Retina (tissue), 1 donor: ENCODE measurements around the gene RGS18.
"Not testable (repeated sequence)": the region's sequence is repeated elsewhere in the genome, so short reads cannot be mapped to it uniquely, and the experiment has no call there.

Experiments used
- DNase-seq: peaks from one replicate; pipeline ENCODE4 v3.0.0-alpha.2; 2016

The RGS18 gene

DNA sequence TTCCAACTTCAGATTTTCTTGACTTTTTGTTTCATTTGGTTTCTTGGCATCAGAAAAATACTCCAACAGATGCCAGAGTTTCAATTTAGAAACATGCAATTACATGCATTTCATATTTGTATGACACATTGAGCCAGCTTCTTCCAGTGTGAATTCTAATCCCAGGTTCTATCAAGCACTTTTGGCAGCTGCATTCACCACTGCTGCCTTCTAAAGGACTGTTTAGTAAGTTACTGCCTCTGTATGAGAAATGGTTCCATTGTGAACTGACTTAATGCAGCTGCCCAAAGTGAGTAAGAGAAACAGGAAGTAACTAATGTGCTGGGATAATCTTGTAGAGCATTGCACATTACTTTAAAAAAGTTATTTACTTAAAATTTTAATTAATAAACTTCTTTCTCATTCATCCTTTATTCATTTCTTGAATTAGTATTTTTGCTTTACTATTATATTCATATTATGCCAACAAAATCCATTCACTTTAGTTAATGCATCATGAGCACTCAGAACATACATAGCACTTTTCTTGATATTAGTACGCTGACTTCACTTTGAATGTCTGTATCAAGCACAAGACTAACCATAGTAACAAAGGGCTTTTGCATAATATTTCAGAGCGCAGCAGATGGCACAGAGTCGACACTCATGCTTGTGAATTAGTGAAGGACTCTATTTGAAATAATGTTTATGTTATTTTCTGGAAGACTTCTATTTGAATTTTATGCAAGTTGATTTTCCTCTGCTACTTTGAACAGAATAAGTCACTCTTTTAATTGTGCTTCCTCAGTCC, 9.8 kb downstream of the RGS18 start:
- no peak for DNase-seq

DNA sequence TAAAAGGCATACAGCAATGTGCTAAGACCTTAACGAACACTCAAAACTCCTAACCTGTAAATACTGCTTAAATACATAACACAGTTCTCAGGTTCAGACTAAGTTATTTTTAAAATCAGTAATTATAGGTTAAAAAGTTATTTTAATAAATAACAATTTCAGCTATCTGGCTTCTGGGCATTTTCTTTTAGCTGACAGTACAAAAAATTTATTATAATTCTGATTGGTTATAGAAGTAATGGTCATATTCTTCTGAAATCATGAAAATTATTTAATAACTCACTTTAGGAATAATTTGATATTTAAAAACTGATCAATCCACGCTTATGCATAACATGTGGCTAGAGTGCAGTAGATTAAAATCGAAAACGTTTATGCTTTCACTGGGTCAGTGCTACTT, 10.7 kb downstream of the RGS18 start:
- no peak for DNase-seq

DNA sequence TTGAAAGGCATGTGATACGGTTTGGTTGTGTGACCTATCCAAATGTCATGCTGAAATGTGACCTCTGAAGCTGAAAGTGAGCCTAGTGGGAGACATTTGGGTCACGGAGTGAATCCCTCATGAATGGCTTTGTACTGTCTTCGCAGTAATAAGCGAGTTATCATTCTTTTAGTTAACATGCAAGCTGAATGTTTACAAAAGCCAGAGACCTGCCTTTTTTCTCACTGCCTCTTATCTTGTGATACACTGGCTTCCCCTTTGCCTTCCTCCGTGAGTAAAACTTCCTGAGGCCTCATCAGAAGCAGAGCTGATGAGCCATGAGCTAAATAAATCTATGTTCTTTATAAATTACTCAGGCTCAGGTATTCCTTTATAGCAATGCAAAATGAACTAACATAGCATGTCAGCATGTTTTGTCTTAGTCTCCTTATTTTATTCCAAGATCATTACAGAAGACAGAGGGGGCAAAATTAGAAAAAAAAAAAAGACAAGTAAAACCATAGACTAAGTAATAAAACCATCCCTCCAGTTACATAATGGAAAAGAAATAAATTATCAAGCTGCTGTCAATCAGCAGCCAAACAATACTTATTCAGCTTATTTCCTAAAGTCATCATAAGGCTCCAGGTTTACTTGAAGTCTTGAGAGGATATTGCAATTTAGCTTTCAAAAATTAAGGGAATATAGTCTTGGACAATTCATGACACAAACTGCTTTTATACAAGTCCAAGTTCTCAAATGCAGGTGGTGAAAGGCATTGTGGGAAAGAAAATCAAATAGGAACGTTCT, 12.1 kb downstream of the RGS18 start:
- DNase-seq: no peak

DNA sequence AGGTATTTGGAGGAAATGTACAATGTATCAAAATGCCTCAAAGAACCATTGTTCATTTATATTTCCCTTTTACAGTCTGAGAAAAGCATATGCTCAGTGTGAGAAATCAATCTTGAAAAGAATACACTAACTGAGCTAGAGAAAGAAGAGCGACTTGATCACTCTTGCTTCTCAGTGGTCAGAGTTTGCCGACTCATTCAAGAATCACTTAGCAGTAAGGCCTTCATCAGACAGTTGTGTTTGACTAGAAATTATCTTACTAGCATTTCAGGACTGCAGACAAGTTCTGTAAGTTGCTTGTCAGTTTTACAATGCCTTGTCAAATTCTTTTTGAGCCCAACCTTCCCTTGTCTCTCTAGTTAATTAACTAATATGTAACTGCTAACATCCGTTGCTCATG, 12.9 kb downstream of the RGS18 start:
- no peak for DNase-seq

DNA sequence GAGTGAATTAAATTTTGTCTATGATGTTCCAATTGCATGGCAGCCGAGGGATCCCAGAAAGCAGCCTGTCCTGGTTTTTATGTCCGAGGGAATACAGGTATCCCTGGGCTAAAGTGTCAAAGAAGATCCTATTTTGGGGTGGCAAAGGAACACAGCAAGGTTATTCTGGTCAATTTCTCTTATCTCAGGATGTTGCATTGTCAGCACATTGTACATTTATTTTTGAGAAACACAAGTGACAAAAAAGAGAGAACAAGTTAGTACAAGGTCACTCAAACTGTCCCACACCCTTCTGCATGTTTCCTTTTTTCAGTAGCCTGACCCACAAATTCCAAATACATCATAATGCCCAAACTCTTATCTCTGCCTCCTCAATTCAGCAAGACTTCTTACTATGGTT, 17.7 kb downstream of the RGS18 start:
- no peak for DNase-seq

DNA sequence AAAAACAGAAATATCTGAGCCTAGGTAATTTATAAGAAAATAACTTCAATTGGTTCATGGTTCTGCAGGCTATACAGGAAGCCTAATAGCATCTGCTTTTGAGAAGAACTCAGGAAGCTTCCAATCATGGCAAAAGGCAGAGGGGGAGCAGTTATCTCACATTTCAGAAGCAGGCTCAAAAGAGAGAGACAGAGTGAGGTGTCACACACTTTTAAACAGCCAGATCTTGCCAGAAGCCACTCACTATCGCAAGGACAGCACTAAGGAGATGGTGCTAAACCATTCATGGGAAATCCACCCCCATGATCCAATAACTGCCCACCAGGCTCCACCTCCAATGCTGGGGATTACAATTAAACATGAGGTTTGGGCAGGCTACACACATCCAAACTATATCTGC, 25.5 kb downstream of the RGS18 start:
- no peak for DNase-seq

DNA sequence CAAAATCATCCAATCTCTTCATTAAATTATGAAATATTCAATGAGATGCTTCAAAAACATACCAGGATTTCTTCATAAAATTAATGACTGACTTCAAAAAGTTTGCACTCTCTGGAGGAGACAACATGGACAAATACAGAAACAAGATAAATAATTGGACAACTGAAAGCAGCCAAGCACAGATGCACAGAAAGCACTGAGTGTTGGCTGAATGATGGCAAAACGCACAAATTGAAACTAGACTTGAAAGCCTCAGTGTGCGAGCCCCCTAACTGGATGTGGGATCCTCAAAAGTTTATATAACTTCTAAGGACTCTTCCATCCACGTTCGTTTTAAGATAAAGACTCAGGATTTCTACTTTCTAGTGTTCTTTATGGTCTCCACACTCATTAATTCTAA, 27.9 kb downstream of the RGS18 start:
- DNase-seq: no peak

DNA sequence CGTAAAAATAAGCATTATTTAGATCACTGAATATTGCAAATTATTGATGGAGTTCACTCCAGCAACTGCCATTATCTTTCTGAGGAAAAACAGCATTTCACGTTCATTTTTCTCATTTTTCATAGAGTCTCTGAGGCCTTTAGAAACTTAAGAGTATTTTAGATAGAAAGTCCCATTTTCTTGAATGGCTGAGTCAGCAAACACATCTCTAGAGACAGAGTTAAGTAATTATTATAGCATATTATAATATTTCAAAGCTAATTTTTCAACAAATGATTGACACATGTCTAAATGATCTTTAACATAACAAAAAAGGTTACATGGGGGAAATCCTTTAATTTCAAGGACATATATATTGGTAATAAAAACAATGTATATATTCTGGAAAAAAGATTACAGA, 31.8 kb downstream of the RGS18 start:
- DNase-seq: no peak

DNA sequence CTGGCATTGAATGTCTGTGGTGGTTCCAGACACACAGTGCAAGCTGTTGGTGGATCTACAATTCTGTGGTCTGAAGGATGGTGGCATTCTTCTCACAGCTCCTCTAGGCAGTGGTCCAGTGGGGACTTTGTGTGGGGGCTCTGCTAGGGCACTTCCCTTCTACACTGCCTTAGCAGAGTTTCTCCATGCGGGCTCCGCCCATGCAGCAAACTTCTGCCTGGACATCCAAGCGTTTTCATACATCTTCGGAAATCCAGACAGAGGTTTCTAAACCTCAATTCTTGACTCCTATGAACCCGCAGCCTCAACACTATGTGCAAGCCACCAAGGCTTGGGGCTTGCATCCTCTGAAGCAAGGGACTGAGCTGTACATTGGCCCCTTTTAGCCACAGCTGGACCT, 43.0 kb downstream of the RGS18 start:
- no peak for DNase-seq

DNA sequence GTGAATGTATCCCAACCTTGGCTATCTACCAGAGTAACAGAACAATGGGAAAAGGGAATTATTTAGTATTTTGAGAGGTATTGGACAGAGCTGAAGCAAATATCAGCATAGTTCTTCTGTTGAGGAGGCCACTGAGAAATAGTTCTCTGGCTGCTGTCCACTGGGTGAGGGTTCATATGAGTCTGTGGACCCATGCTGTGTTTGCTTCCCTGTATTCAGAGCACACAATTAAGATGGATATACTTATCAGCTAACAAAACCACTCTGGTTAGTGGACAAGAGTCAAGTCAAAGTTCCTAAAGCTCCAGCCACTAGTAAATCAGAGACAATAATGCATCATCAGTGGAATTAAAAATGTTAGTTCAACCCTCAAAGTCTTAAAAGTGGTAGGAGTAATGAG, 66.1 kb downstream of the RGS18 start:
- DNase-seq: no peak

DNA sequence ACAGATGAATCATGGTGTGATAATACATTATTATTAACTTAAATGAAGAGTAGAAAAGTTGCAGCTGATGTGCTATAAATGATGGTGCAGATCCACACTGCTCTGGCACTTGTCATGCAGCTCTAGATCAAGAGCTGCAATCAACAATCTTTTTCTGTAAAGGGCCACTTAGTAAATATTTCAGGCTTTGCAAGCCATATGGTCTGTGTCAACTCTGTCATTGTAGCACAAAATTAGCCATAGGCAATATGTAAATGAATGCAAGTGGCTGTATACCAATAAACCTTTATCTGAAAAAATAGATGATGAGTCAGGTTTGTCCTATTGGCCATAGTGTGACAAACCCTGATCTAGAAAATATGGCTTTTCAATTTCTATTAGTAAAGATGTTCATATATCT, 66.6 kb downstream of the RGS18 start:
- DNase-seq: no peak

DNA sequence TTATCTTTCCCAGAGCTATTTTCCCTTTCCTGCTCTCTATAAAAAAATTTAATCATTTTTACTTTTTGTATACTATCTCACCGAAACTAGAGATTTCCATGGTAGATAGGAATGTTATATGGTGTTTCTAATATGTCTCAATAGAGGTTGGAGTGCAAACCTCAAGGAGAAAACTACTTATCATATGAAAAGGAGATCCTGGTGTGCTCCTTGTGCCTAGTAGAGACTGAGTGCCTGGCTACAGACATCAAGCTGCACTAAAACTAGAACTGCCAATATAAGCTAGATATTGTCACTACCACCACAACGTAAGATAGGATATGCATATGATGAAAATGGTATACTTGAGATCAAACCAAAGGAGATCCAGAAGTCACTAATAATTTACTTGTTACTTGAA, 67.0 kb downstream of the RGS18 start:
- DNase-seq: no peak

DNA sequence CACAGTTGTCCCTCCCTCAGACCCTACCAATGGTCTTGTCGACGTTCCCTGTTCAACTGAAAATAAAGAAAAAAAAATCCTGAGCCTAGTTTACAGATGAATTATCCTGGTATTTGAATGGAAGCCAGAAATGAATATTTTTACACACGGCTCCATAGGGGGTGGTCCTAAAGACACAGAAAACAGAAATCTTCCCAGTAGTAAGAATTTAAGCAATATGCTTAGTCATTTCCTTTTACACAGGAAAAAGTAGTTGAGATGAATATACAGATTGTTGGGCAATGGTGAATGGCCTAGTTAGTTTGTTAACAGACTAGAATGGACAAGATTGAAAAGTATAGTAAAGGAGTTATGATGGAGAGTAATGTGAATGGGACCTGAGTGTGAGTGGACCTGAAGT, 67.4 kb downstream of the RGS18 start:
- DNase-seq: no peak

DNA sequence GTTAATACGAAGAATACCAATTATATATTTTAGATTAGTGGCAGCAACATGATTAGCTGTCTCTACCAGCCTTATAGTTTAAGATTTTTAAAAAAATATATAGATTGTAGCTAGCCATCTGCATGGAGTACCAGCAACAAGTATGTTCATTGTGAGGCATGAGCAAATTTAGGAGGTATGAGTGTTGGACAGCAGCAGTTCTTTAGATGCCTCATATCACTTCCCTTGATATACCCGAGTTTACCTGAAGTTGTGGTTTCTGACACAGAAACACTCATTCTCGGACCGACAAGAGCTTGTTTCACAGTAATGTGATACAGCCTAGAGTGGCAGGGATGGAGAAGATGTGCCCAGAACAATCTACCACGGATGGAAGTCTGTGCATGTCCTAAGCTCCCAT, 69.1 kb downstream of the RGS18 start:
- DNase-seq: no peak

DNA sequence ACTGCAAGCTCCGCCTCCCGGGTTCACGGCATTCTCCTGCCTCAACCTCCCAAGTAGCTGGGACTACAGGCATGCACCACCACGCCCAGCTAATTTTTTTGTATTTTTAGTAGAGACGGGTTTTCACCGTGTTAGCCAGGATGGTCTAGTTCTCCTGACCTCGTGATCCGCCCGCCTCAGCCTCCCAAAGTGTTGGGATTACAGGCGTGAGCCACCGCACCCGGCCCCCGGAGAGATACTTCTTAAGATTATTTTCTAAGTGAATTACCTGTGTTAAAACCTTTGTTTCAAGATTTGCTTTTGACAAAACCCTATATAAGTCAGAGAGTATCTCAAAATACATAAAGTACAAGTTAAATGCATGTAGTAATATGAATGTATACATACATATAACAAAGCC, 69.7 kb downstream of the RGS18 start:
- not testable (repeated sequence) for DNase-seq

DNA sequence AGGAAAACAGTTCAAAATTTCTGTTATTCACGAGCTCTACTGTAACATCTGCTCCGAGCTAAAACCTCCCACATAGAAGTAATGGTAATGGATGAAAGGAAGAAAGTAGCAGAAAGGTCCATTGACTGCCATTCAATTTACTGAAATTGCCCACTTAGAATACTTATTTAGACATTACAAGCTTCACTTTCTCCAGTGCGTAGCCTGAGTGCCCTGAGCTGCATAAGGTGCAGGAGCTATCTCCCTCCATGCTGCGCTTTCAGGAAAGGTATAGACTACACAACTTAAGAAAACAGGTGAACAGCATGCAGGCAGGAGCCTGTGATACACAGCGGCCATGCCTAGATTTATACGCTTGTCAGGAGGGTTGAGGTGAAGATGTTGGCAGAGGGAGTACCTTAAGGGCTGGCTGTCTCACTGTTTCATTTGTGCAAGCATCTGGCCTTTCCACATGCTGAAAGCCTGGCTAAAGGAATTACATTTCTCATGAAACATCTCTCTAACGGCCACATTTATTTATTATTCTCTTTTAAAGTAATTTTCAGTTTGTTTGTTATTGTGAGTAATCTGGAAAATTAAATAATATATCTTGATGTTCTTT, 74.7 kb downstream of the RGS18 start:
- DNase-seq: no peak

DNA sequence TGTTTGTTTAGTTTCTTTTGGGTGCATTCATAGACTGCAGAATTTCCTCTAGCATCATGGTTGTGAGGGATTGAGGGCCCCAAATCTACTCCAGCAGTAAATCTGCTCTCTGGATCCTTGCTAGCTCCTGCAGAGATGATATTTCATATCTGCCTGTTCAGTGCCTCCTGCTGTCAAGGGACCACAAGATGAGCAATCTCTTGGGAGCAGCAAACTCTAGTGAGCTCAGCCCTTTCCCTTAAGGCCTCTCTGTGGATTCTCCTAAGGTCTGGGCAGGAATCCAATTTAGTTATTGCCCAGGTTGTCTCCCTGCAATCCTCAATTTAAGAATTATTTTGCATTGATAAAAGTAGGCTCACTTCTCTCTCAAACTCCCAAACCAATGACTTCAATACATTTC, 76.9 kb downstream of the RGS18 start:
- DNase-seq: no peak
